ENCODE data around the gene IFI44L.

GRCh38 chr1:78690516-78690915 lies 70.3 kb downstream of the IFI44L start:
- no peak for TF ChIP-seq POLR2A (IDR thresholded peaks at IDR 0.05)
- no peak for TF ChIP-seq CTCF (IDR thresholded peaks at IDR 0.05)
